NCI-H82 (cell line): ENCODE measurements around the gene LUC7L3.
"Not testable (repeated sequence)": the region's sequence is repeated elsewhere in the genome, so short reads cannot be mapped to it uniquely, and the experiment has no call there.

ENCODE experiments used
- DNase-seq: peaks from one replicate; lab custom pipeline; 2025; lab: John Stamatoyannopoulos, UW

LUC7L3 gene

DNA sequence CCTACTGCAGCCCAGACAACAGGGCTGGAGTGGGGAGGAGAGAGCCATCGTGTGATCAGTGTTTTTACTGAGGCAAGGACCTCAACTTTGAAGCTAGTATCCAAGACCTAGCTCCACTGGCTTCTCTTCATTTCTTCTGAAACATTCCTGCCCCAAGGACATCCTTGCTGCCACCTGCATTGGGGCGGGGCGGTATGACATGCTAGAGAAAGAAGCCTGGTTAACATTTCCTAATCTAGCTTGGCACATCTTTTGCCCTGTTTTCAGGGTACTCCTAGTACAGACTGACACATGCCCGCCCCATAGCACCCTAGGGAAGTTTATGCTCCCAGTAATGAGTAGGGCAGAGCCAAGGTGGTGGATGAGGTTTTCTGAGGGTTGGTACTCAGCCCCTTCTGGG, 65.7 kb downstream of the LUC7L3 start:
- DNase-seq: no peak

DNA sequence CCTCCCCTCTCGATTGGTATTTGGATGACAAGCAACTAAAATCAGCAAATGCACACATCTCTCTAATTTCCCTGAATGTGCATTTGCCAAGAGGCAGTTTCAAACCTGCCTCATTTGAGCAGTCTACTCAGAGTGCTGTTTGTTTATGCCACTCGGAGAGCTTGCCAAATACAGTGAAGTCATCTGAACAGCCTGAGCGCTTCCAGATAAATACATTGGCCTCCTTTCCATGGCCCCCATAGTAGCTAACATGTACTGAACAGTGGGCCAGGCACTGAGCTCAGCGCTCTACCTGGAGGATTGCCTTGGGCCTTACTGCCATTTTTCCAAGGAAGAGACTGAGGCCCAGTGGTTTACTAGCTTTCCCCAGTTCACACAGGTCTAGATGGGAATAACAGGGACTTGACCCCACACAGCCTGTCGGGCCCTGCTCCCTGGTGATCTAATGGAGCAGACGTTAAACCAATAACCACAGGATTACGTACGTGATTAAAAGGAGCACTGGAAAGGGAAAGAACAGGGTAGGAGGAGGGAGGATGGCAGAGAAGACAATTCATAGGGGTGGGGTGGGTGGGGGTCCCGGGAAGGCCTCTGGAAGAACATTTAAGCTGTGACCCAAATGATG, 66.7 kb downstream of the LUC7L3 start:
- peak; percentile 98 for DNase-seq

DNA sequence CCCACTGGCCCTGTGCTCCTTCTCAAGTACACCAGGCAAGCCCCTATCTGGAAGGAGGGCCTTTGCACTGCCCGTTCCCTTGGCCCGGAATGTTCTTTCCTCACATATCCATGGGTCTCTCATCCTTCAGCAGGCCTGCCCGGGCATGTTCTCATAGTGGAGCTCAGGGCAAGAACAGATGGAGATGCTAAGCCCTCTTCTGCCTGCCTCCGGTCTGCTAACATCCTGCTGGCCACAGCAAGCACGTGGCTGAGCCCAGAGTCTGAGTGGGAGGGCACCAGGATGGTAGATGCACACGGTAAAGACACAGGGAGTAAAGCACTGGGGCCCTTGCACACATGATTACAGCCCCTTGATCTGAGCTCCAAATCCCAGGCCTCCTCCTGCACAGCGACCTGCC, 67.7 kb downstream of the LUC7L3 start:
- peak; percentile 96 for DNase-seq

DNA sequence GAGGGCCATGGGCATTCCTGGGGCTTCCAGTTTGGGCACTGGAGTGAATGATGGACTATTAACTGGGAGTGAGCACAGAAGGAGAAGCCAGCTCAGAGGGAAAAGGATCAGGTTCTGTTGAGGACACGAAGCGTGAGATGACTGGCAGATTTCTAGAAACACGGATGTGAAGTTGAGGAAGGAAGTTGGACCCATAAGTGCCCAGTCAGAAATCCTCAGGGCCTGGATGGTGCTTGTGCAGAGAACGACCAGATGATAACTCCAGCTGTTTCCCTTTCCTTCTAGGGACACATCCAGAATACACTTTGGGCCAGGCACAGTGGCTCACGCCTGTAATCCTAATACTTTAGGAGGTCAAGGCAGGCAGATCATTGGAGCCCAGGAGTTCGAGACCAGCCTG, 71.2 kb downstream of the LUC7L3 start:
- no peak for DNase-seq

DNA sequence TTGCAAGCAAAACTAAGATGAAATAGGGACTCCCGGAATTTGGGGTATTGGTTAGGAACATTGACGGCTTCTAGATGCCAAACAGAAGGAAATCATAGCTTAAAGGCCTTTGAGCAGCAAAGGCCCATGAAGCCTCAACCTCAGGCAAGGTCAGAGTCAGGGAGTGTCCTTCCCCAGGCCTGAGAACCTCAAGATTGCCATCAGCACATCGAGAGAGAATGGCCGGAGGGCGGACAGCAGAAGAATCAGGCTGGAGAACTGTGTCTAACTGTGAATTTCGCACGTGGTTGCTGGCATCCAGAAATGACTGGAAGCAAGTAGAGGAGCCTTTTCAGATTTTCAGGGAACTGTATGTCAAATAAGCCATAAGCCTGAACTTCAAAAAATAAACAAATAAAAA, 72.7 kb downstream of the LUC7L3 start:
- DNase-seq: no peak

DNA sequence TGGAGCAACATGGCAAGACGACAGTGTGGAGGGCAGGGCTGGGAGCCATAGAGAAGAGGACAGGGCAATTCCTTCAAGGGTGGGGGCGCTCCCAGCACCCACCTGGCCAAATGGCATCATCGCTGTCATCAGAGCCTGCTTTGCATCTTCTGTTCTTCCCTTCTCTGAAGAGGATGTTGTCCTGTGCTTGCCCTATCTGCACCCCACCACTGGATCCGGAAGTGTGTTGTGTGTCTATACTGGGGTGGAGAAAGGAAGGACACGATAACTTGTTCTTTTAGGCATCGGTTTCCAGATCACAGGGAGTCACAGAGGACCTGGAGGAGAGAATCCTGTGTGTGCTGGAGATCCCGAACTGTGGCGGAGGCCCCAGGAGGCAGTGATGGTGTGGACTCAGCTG, 73.6 kb downstream of the LUC7L3 start:
- no peak for DNase-seq

DNA sequence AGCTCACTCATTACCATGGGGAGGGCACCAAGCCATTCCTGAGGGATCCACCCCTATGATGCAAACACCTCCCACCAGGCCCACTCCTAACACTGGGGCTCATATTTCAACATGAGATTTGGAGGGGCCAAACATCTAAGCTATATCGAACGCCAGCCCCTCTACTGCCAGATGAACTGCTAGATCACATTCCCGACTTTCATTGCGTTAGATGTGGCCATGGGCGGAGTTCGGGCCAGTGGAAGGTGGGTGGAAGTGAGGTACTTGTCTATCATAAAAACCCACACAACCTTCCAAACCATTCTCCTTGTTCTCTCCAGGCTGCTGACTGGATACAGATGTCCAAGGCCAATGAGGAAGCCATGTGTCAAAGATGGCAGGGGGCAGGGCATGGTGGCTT, 75.0 kb downstream of the LUC7L3 start:
- peak; percentile 62 for DNase-seq

DNA sequence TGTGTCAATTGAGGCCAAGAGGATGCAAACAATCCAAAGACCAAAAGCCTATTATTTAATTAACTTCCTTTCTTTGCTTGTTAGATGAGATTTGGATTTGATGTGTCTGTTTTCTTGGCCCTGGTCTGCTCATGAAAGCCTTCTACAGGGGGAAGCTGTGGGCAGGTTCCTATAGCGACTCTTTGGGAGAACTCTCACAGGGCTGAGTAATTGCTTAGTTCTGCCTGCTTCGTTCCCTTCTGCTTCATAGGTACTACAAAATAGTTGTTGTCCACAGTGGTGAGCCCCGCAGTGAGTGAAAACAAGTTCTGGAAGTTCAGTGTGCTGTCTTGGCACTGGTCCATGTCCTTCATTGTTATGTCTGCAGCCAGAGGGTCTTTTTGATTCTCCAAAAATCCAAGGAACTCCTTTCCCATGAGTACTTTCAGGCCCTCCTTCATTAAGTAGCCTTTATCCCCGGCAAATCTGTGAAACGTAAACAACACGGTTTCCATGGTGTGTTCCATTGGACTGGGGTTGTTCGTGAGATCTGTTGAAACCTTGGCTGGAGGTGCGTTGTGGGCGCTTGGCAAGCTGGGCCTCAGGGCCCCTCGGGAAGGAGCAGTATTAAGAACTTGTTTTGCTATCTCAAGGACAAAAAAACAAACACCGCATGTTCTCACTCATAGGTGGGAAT, 77.9 kb downstream of the LUC7L3 start:
- DNase-seq: peak; percentile 86

DNA sequence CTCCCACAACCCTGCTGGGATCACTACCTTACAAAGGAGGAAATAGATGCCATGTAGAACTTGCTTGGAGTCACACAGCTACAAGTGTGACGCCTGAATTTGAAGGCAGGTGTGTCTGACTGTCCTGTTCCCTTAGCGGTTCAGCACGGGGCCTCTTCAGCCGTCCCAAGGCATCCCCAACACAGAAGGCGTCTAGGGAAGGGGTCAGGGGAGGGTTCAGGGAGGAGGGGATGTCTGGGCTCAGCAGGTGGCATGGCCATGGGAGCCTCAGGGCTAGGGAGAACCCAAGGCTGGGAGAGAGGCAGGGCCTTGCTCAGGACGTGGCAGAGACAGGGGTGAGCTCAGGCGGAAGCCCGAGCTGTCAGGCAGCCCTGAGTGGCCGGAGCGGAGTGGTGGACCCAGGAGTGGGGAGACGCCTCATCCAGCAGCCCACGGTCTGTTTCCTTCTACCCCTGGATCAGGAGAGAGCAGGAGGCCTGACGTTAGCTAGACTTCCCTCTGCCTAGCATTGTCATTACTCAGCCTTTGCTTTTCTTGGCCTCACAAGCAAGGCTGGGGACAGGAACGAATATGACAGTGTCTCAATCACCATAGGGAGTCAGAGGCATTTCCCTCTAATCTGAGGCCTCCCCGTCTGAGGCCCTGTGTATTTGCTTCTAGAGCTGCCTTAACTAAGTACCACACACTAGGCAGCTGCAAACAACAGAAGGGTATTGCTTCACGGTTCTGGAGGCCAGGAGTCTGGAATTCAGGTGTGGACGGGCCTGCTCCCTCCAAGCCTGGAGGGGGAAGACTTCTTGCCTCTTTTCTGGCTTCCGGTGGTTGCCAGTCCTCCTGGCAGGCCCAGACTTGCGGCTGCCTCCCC, 79.3 kb downstream of the LUC7L3 start:
- peak; percentile 87 for DNase-seq

DNA sequence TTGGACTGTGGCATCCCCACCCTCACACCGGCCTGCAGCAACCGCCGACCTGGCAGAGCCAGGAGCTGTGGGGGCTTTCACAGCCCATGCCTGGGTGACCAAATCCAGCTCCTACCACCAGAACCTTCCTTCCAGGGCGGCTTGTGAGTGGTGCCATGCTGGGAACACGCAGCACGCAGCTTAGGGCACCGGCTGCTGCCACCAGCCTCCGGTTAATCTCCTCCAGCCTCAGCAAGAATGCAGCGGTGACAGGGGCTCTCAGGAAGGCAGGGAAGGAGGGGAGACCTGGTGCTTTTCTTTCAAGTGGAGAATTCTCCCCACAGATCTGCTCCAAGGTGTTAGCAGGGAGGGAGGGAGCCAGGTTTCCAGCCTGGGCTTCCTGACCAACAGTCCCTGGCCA, 80.2 kb downstream of the LUC7L3 start:
- DNase-seq: peak; percentile 85

DNA sequence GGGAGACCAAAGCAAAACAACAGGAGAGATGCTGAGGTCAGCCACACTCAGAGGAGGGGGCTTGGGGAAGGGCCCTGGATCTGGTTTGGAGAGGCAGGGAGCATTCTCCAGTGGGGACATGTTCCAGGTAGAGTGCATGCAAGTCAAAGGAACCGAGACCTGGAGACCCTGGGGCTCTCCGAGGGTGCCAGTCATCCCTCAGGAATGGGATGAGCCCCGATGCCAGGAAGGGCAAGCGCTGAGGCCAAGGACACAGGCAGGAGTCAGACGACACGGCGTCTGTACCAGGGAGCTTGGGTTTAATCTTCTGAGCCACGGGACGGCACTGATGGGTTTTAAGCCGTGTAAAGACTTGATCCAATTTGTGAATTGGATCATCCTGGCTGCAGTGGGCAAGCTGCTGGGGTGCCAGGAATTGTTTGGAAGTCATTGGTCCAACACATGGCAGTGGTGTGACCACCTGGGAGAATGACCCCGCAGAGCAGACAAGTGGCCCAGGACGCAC, 80.8 kb downstream of the LUC7L3 start:
- peak; percentile 99 for DNase-seq

DNA sequence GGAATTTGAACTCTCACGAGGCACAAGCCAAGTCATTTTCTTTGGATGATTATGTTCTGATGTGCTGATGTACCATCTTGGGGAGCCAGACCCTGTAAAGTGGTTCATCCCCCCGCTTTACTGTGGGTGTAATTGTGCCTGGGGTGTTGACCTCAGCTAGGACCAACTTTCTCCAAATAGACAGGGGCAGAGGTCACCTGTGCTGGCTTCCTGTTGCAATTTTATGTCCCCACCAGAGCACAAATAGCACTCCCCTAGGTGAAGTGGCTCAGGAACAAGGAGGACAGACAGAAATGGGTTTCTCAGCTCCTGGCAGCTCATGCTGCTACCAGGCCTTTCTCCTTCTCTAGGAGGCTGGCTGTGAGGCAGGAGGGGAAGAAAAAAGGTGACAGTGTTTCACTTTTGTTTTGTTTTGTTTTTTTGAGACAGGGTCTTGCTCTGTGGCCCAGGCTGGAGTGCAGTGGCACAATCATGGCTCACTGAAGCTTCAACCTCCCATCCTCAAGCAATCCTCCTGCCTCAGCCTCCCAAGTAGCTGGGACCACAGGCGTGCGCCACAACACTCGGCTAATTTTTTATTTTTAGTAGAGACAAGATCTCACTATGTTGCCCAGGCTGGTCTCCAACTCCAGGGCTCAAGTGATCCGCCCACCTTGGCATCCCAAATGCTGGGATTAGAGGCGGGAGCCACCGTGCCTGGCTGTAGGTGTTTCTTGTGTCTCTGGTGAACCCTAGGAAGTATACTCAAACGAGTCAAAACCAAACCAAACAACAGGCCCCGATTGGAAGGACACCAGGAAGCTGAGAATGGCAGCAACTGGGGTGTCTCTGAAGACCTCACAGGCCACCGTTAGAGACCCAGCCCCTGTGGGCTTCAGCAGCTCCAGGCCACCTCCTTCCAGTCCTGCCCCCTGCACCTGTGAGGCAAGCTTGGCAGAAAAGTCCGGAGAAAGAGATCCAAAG, 83.5 kb downstream of the LUC7L3 start:
- no peak for DNase-seq

DNA sequence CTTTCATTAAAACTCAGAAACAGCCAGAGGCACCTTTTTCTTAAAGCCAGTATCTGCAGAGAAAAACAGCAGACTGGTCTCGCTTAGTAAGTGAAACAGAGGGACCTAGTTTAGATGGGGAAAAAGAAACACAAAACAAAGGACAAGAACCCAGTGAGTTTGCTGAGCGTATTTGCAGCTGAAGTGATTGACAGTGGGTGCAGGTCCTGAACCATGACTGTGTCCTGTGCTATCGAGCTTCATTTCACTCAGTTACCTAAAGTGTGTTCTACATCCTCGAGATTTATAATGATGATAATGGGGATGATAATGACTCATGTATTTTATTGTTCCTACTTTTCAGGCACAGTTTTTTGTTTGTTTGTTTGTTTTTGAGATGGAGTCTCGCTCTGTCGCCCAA, 84.3 kb downstream of the LUC7L3 start:
- DNase-seq: no peak

DNA sequence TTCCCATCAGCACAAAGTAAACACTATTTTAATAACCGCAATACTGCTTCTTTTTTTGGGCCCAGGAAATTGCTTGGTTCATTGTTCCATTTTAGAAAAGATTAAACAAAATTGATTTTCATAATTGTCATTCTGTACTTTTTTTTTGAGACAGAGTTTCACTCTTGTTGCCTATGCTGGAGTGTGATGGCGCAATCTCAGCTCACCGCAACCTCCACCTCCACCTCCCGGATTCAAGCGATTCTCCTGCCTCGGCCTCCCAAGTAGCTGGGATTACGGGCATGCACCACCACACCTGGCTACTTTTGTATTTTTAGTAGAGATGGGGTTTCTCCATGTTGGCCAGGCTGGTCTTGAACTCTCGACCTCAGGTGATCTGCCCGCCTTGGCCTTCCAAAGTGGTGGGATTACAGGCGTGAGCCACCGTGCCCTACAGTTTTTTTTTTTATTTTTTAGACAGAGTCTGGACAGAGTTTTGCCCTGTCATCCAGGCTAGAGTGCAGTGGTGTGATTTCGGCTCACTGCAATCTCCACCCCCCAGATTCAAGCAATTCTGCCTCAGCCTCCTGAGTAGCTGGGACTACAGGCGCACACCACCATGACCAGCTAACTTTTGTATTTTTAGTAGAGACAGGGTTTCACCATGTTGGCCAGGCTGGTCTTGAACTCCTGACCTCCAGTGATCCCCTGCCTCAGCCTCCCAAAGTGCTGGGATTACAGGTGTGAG, 85.5 kb downstream of the LUC7L3 start:
- not testable (repeated sequence) for DNase-seq

DNA sequence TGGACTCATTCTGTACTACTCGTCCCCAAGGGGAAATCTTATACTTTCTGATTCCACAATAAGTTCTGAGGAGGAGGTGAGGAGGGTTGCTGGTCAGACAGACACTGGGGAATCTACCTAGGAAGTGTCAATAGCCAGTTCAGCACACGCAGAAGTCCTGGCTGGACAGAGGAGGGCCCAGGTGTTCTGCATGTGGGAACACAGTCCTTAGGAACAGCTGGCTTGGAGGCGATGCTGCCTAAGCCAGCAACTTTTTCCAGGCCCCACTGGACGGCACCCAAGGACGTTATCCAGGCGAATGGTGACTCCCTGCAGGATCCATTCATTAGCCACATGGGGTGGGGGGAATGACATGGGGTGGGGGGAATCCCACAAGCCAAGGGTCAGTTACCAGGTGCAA, 86.1 kb downstream of the LUC7L3 start:
- no peak for DNase-seq
